Fibroblast of the aortic adventitia (primary cell): ENCODE data around the gene C10orf90. TPM values are rescaled to one million over a fixed set of nuclear protein-coding genes. Genes with fewer than 3 reads are reported as not detected.

Experiments used
- DNase-seq: peaks from one replicate; pipeline ENCODE4 v3.0.0-alpha.2; 2010; ENCODE audit warnings: low read depth
- H3K4me3 ChIP-seq: 2 replicates; pipeline ENCODE4 v1.5.1; 2011; ENCODE audit warnings: low read depth, mild to moderate bottlenecking, control low read depth, low read length, moderate library complexity
- total RNA-seq: library from RNA; depleted of rRNA; stranded (reverse); fragments of >200 nt; gene quantifications from 2 replicates; pipeline ENCODE4 v1.2.3, GENCODE V29; 2012; ENCODE audit warnings: low replicate concordance
- TF ChIP-seq, protein P1 (sequence below): IDR thresholded peaks from 2 replicates; pipeline ENCODE4 v1.5.1; 2011; ENCODE audit warnings: mild to moderate bottlenecking, low read length, control low read depth, inconsistent platforms; ENCODE audit not compliant: insufficient read depth

The C10orf90 gene
- total RNA-seq, 1 donor = 1.1 TPM

DNA sequence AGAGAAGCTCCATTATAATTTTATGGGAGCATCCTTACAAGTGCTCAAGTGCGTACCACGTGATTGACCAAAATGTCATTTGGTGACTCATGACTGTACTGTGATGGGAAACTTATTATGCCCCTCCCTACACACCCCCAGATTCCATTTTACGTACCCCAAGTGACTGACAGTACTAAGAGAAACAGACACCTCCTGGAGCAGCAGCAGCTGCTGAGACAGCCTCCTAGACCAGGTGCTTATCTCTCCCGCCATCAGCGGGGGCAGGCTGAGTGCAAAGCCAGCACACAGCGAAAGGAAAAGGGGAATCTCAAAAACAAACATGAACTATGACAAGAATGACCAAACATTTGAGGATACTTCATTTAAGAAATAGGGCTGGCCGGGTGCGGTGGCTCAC is 278.0 kb downstream of the C10orf90 start:
- no peak for DNase-seq
- H3K4me3 ChIP-seq = no peak overlapping the region
- TF ChIP-seq, protein P1, sequence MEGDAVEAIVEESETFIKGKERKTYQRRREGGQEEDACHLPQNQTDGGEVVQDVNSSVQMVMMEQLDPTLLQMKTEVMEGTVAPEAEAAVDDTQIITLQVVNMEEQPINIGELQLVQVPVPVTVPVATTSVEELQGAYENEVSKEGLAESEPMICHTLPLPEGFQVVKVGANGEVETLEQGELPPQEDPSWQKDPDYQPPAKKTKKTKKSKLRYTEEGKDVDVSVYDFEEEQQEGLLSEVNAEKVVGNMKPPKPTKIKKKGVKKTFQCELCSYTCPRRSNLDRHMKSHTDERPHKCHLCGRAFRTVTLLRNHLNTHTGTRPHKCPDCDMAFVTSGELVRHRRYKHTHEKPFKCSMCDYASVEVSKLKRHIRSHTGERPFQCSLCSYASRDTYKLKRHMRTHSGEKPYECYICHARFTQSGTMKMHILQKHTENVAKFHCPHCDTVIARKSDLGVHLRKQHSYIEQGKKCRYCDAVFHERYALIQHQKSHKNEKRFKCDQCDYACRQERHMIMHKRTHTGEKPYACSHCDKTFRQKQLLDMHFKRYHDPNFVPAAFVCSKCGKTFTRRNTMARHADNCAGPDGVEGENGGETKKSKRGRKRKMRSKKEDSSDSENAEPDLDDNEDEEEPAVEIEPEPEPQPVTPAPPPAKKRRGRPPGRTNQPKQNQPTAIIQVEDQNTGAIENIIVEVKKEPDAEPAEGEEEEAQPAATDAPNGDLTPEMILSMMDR = no peak

DNA sequence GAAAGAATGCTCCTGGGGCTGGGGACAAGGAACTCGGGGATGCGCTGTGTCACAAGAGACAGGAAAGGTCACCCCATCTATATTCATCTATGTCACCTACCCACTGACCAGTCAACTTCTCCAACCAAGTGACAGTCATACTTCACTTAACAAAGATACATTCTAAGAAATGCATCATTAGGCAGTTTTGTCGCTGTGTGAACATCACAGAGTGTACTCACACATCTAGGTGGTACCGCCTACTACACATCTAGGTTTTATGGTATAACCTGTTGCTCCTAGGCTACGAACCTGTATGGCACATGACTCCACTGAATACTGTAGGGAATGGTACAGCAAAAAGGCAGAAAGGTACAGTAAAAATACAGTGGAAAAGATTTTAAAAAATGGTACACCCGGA is 278.4 kb downstream of the C10orf90 start:
- DNase-seq = no peak
- H3K4me3 ChIP-seq = no peak overlapping the region
- TF ChIP-seq, protein P1 = no peak

DNA sequence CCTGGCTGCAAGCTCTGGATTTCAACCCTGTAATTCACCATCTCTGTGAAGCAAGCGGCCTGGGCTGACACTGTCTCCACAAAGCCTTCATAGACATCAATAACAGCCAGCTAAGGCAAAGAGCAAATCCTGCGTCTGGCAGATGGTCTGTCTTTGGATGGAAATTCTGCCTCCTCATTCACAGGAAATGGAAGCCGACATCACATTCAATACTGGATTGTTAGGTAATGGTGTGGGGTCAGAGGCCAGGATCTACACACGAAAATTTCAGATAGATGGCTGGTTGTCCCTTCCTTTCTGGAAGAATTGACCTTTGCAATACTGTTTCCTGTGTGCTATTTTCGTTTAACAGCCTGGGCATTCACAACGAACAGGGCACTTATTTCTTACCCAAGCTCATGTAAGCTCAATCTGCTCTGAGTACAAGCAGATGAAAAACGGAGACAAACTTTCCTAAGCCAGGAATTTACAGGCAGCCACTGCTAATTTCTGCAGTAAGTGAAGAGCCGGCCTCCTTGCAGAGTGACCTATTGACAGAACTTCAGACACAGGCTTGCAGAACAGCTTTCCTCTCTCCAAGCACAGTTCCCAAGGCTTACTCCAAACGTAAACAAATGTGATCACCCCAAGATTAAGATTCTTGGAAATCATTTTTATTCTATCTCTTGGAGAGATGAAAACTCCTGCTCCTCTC is 279.2 kb downstream of the C10orf90 start:
- DNase-seq = peak; percentile 43
- H3K4me3 ChIP-seq = no peak overlapping the region

DNA sequence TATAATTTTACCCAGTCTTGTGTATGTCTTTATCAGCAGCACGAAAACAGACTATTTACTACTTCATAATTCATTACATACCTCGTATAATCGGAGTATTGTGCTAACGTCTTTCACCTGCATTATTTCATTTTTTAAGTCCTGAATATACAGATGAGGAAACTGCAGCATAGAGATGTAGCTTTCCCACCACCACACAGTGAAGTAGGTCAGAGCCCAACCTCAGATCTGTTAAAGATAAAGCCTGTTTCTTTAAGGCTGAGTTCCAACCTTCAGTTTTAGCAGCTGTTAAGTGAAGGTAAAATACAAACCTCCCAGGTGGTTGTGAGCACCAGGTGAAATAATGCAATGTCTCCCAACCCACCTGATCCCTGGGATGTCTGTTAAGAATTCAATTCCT is 280.2 kb downstream of the C10orf90 start:
- DNase-seq = no peak
- TF ChIP-seq, protein P1 = no peak
- no peak overlapping the region for H3K4me3 ChIP-seq

More for the DNA sequence above, 279.2 kb downstream of the C10orf90 start:
- TF ChIP-seq, protein P1 = no peak

DNA sequence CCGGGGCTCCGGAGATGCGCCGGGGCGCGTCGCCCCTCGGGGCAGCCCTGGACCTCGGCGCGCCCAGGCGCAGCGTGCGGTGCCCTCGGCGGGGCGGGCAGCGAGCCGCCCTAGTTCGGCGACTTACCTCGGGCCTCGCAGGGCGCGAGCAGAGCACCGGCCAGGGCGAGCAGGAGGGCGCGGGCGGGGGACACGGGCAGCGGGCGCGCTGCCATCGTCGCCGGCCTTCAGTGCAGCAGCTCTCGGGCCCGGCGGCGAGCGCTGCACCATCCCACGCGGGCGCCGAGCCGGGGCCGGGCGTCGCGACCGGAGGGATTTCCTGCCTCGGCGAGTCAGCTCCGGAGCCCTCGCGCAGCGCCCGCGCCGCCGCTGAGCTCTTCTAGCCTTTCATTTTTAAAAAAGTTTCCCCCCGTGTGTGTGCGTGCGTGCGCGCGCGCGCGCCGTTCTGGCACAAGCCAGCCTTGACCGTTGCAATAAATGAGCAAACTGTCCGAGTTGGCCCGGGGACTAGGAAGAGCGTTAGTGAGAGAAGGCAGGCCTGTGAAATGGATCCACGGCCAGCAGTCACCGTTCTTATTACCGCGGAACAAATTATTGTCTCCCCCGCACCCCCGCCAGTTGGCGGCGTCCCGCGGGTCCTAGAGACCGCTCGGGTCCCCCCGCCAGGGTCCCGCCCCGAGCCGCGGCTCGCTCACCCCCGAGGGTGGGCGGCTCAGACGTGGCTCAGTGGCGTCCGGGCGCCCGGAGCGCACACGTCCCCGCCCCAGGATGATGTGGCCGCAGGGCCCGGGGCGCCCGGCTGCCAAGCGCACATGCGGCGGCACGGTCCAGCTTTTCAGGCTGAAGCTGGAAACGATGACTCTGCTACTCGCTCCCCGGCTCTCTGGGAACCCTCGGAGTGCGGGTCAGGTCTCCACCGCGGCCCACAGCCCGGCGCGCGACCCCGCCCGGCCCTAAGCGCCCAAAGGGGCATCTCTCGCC is 282.3 kb downstream of the C10orf90 start, which contains the start of gene ADAM12:
Gene ADAM12 (minus strand): TSS at position 547 of the 981 bp plus-strand sequence. CDS start 332 bp downstream, at position 215.
- TF ChIP-seq, protein P1 = no peak
- DNase-seq = peak; percentile 85

DNA sequence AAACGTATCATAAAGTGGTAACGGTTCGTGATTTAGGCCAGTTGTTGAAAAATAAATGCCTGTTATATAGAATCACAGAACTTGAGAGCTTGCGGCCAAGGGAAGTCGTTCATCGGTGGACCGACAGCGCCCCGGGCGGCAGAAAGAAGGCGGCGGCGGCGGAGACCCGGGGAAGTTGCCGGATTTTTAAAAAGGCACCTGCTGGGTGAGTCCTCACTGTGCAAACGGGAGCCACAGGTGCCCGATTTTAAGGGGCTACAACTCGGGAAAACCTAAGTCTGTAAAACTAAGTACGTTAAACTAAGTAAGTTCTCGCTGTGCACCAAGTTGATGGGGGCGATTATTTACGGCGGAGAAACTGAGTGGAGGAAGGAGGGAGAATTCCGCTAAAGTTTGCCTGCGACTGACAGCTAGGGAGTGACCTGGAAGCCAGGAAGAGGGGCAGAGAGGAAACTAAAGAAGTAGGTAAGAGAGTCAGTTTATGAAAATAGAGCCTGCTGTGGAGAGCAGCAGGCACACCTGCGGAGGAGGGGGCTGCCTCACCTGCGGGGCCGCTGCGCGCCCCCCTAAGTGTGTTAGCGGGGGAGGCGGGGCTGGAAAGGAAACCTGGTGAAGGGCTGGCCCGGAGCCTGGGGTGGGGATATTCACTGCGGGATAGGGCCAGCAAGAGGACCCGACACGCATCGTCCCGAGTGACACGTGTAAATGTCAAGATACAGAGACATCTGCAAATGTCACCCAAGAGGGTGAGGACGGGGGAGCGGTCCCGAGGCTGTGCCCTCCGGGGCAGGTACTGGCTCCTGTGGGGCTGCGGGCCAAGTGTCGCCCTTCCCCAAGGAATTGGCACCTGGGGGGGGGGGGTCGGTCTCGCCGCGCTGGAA is 283.2 kb downstream of the C10orf90 start:
- TF ChIP-seq, protein P1 = peak; percentile 89
- peak overlapping the region; percentile 90 for H3K4me3 ChIP-seq
- DNase-seq = peak; percentile 81

More for the DNA sequence above, 282.3 kb downstream of the C10orf90 start, which contains the start of gene ADAM12:
- peak within 1 kb of the TSS; percentile 90 for H3K4me3 ChIP-seq
